Measurements from ENCODE around the gene NXPH1. TPM values are rescaled to one million over a fixed set of nuclear protein-coding genes. Genes with fewer than 3 reads are reported as not detected.

NXPH1 gene
- total RNA-seq, 1 donor from 2014 or later: 41.6 TPM

DNA sequence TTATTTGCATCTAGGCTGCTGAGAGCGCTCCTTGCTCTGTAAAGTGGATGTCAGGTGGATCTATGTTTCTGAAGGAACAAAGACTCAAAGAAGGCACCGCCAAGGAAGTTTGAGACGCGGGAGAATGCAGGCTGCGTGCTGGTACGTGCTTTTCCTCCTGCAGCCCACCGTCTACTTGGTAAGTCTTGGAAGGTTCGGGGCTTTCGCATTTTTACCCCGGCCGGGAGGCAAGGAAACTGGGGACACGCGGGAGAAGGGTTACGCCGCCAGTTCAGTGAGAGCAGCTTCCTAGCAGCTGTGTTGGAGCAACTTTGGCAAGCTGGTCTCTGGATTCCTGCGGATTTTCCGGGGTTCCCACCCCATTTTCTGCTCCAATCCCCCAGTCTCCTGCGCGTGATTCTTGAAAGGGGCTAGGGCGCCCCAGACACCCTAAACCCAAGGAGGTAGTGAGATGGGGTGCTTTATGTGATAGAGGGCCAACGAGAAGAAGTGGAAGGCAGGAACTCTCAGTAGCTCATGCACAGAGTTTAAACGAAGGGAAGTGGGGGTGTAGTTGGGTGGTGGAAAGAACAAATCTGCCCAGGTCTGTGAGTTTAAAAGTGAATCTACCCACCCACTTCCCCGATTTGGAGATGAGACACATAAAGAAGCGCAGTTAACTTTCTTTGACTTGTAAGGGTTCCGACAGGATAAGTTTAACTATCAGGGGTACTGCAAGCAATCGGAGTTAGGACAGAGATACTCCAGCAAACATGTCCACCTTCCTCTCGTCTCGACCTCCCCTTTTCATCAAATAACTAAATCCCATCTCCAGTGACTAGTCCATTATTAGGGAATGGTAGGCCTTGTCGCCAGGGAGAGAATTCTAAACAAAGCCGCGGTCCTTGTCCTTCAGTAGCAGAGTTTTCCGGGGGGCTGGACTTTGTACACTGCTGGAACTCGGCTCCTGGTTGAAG, 2.5 kb downstream of the NXPH1 start:
- FAIRE-seq (no peak), DNase-seq (ENCODE audit: low spot score in 2 of 2) (no peak)

DNA sequence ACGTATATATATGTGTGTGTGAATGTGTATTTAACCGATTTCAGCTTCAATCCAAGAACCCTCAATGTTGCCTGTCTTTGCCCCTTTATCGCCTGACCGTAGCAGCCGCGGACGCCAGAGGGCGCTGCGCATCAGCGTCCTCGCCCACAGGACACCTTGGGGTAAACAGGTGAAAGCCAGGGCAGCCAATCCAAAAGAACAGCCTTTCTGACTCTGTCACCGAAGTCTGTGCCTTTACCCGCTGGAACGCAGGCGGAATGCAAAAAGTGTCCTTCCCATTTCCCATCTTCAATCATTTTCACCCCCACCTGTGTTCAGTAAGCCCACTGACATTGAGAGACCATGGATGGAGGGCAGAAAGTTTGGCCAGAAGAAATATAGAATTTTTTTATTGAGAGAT, 3.6 kb downstream of the NXPH1 start:
- DNase-seq (ENCODE audit: low spot score in 2 of 2) (peak in 1 of 2 donors; percentile 40), FAIRE-seq (no peak)

DNA sequence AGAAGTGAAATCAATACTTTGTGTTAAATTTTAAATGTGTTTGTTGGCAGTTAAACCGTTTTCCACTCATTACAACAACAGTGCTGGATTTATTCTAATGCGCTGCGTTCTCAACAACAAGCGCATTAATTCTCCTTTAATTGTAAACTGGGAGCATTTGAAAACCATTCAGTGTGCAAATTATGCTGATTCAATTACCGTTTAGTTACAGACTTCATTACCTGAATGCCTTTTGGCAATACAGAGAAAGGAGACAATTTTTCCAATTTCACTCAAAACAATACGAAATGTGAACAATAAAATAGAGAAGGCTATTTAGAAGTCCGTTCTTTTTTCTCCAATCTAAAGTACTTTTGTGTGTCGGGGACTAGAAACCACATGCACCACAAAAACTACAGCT, 4.2 kb downstream of the NXPH1 start:
- no peak for FAIRE-seq
- no peak for DNase-seq (ENCODE audit: low spot score in 2 of 2)

DNA sequence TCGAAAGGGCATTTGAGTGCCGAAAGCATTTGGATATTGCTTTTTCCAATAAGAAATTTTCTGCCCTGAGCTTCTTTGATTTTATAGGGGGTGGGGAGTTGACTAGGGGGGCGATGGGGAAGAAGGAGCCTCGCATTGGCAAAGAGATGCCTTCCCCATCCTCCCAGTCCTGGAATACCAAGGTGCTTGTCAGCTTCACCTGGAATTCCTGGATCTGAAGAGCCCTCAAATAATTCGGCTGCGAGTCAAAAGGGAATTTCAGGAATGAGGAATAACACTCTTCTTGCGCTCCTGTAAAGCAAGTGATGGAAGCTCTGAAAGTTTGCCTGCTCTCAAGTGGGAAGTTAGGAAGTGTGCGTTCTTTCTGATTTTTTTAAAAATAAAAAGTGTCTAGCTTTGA, 7.3 kb downstream of the NXPH1 start:
- no peak for FAIRE-seq
- no peak for DNase-seq (ENCODE audit: low spot score in 2 of 2)

DNA sequence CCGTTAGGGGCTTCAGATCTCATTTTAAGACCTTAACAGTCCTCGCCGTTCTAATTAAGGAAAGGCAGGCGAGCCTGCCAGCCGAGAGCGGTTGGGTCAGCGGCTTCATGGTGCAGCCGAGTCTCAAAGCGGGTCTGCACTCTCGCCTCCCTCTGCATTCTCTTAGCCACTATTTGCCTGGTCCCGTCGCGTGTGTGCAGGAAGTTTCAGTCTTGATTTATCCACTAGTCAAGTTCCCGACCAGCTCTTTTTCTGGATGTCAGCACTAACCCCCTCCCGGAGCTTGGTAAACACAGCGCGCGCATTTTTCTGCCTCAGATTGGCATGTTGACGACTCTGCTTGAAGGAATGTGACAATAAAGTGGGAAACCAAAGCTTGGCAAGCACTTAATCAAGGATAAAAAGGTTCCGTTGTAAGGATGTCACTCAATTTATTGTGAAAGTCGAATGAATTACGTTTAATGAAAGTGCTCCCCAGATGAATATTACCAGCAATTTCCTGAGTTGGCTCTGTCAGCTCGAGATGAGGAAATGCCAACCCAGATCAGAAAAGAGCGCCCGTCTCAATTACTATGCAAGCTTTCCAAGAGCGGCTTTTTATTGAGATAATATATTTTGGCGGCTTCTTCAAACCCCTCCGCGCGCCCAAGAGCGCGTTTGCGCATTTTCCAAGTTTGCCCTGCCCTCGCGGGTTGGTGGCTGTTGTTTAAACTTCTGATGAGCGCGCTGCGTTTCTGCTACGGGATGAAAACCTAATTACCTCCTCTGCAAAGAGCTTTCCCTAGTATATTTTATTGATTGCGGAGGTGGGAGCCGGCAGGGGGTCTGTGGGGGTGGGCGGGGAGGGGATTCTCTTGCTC, 7.9 kb downstream of the NXPH1 start:
- DNase-seq (ENCODE audit: low spot score in 2 of 2) (no peak), FAIRE-seq (no peak)

DNA sequence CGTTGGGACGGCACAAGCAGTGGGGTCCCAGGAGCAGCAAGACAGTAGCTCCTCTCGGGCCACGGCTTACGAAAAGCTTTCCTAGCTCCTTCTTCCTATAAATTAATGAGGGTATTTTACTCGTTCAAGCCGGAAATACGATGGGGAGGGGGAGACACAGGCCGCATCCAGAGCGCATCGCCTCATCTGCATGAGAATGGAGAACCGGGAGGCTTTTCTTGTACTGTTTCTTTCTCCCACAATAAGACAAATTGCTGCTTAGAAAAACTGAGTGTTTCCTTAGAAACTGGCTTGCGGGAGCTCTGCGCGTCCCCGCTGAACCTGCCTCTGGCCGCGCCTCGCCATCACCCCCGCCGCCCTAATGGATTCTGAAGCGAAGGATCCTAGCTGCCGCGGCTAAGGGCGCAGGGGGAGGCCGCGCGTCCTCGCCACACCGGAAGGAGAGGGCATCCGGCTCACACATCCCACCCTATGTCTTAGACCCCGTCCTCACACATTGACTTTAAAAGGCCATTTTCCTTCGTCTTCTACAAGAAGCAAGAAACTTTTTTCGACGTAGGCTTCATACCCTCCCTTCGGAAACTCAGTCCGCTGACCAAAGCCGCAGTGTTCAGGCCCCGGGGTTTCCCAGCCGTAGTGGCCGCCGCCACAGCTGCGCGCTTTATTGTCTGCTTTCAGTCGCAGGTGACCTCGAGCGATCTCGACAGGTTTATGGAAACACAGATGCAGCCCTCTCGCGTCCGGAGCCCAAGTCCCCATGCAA, 8.8 kb downstream of the NXPH1 start:
- FAIRE-seq (no peak), DNase-seq (ENCODE audit: low spot score in 2 of 2) (no peak)

DNA sequence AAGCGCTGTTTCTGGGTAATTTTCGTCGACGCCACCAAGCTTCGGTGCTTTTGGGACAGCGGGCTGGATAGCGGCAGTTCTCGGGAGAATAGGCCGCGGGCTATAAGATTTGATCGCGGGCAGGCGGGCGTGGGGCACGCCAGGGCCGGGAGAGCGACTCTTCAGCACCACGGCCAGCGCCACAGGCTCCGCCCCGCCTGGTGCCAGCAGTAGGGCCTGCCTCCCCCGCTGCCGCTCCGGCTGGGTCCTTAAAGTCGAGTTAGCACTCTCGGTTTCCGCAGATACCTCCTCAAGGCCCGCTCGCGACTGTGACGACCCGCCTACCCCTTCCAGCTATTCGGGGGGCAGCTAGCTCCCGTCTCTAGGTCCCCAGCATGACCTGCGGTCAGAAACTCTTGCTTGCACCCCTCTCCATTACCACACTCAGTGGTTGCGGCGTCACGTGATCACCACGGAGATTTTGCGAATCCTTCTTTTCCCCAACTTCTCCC, 9.4 kb downstream of the NXPH1 start:
- DNase-seq (ENCODE audit: low spot score in 2 of 2): peak in 1 of 2 donors; percentile 55
- FAIRE-seq: no peak

DNA sequence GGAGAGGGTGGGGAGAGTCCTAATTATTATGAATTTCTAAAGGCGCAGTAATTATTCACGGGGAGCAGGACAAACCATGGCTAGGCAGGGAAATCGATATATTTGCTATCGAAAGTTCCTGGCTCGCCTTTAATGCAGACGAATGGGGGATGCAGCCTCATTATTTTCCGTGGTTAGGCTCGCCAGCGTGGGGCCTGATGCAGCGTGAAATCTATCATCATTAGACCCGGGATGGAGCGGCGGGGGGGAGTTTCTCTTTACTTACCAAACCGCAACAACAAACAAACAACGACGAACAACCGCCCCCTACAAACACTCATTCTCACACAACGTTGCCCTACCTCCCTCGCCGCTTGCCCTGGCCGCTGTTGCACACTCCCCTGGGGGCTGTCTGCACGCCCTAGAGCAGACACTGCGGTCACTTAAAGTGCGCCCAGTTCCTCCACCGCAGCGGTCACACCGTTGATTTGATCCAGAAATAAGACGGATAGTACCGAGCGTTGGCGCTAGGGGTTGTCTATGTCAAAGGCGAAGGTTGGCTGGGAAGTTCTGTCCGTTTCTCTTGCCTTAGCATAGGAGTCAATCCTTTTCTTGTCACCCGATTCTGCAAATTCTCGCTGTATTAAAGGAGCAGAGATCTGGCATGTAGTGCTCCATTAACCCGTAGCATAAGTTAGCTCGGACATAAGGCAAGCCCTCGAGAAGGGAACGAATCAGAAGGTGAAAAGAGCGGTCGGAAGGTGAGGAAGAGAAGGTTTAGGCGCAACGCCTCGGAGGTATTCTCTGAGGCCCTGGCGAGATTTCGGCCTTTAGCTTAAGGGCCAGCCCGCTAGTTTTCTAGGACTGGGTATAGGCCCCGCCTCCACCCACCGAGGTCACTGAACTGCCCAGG, 10.4 kb downstream of the NXPH1 start:
- FAIRE-seq (no peak), DNase-seq (ENCODE audit: low spot score in 2 of 2) (no peak)

DNA sequence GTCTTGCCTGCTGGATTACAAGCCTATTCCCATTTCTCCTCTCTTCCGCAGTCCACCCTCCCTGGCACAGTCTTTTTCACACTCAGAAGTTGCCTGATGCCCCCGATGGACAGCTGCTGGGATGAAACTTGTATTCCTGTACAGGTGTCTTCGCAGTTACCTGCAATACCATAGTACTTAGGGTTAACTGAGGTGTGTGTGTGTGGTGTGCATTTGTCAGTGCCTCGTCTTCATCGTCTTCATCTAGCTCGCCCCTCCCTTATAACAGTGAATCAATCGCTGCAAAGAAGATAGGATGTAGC, 11.0 kb downstream of the NXPH1 start:
- DNase-seq (ENCODE audit: low spot score in 2 of 2) (no peak), FAIRE-seq (no peak)

DNA sequence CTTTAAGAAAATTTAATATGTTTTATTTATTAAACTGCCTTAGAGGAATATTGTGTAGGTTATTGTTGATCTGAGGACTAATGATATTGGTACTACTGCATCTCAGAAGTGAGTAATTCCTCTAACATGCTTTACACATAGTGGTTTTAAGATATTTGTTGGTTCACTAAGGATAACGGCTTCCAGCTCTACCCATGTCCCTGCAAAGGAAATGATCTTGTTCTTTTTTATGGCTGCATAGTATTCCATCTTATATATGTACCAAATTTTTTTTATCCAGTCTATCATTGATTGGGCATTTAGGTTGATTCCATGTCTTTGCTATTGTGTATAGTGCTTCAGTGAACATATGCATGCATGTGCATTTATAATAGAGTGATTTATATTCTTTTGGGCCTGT, 20.1 kb downstream of the NXPH1 start:
- FAIRE-seq (no peak), DNase-seq (ENCODE audit: low spot score in 2 of 2) (no peak)

DNA sequence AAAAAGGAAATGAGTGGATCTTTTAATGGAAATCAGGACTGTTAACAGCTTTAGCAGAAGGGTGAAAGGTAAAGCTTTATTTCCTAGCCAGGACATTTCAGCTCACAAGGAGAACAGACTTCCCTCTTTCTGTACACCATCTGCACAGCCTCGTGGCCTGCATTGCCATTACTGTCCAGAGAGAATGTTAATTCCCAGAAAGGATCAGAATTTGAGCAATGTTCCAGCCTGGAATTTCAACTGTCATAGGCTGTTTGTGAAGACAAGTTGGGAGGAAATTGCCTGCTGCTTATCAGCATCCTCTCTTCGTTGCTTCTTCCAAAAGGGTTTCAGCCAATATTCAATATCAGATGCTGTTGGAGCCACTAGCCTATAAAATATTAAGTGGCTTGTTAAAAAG, 22.0 kb downstream of the NXPH1 start:
- FAIRE-seq: no peak
- DNase-seq (ENCODE audit: low spot score in 2 of 2): no peak

DNA sequence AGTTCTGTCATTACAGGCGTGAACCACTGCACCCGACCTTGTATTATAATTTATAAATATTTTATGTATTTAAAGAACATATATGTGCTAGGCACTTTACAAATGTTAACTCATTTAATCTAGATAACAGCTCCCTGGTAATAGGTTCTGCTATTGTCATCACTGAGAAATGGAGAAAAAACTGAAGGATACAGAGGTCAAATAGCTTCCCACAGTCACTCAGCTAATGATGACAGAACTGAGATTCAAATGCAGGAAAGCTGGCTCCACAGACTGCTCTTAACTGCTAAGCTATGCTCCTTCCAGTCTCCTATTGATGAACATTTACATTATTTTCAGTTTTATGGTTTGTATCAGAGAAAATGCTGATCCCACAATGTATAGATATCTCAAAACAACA, 28.9 kb downstream of the NXPH1 start:
- DNase-seq (ENCODE audit: low spot score in 2 of 2) (no peak), FAIRE-seq (no peak)

DNA sequence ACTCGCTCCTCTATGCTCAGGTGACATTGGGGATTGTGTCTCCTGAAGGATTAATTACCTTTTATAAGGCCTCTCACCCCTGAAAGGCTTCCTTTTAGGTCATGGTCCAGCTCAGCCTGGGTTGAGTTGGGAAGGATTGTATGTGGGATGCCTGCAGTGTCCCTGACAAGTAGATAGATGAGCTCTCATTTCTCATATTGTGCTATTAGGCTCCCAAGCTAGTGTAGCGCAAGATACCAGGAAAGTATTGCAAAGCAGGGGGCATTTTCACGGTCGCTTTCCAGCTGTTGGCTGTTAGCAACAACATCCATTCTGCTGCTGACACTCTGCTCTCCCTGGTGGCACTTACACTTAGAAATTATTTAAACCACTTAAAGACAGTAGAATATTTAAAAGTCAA, 31.9 kb downstream of the NXPH1 start:
- FAIRE-seq (no peak), DNase-seq (ENCODE audit: low spot score in 2 of 2) (no peak)

DNA sequence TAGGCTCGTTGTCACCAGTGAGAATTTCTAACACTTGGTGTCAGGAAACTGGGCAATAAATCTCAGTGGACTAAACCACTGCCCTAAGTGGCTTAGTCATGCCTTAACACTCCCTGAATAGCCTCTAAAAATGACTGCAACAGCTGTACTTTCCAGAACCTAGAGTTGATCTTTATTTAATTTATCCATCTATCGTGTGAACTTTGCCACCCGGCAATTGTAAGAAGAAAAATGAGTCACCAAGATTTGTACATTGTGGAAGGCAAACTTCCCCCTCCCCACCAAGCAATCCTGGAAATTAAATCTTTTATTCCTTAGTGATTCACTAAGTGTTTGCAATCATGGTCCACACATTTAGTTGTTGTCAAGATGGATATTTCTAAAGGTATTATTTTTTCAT, 47.1 kb downstream of the NXPH1 start:
- no peak for DNase-seq (ENCODE audit: low spot score in 2 of 2)
- no peak for FAIRE-seq

DNA sequence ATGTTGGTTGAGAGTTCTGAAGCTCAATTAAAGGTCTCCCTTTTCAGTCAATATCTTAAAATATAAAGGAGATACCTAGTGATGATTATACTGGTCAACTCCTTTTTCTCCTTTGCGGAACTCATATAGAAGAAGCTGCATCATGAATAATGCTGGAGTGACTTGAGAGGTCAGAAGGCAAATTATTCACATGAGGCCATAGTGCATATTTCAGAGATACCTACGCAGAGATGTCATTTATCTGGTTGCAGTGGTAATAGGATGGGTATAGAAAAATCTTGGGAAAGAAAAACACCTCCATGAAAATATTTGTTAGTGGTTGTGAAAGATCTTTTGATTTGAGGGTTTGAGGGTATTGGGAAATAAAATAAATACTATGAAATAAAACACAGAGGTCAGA, 47.7 kb downstream of the NXPH1 start:
- no peak for FAIRE-seq
- no peak for DNase-seq (ENCODE audit: low spot score in 2 of 2)

DNA sequence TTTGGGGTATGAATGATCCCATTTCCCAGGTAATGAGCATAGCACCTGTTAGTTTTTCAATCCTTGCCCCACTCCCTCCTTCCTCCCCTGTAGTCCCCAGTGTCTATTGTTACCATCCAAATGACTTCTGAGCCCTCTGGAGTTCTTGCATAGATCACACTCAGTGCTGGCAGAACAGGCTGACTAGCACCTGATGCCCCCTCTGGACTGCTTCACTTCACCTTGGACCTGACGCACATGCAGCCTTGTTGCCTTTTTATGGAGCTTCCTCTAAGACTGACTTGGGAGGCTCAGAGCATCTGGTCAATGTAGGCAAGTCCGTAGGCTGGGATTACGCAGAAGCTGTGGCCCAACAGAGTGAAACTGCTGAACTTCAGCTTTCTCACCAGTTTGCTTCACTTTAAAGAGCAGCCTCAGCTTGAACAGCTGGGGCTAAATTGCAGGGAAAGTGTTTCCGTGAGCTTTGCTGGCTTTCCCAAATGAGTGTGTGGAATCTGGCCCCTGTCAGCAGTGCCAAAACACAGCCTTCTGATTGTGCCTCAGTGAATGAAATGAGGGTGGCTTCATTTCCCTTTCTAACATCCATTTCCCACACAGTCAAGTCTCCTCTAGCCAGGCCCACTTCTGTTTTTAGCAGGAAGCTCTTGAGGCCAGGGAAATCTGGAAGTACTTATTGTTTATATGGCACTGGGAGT, 48.5 kb downstream of the NXPH1 start:
- FAIRE-seq (no peak), DNase-seq (ENCODE audit: low spot score in 2 of 2) (no peak)

DNA sequence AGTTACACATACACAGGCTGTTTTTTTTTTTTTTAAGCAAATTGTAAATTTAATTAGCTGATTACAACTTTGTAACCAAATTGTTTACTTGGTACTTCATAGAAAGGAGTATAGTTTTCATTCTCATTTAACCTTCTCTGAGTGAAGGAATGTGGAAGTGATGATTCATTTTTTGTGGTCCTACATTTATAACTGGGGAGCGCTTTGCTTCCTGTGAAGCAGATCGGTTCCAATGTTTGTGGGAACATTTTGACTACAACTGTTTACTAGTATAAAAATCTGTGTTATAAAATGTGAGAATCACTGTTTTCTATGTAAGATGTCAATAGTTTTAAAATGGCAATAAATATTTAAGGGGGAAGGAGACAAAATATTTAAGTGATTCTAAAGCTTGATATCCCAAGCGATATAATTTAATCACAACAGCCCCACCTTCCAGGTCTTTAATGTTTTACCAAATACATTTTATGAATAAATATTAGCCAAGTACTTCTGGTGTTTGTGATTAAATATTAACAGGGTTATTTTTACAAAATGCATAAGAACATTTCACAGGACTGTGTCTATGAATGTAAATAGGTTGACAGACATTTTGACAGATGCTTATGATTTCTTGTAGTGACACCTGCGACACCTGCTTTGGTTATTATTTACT, 57.1 kb downstream of the NXPH1 start:
- DNase-seq (ENCODE audit: low spot score in 2 of 2): no peak
- no peak for FAIRE-seq

DNA sequence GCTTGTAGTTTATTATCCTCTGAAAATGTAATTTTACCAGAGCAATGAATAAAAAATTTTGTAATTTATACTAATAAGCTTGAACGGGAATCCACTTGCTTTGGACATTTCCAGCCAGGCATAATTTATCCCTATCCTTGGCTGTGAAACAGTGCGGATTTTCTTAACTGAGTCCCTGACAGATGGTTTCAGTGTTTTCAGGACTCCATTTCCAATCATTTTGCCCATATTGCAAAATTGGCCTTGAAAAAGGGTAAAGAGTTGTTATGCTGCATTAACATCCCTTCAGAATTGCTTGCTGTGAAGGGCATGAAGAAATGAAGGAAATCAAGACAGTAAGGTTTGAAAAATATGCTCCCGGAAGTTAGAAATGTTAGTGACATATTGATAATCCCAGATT, 57.7 kb downstream of the NXPH1 start:
- no peak for DNase-seq (ENCODE audit: low spot score in 2 of 2)
- FAIRE-seq: no peak
